HepG2 (cell line): ENCODE data around the gene SPTAN1. TPM values are rescaled to one million over a fixed set of nuclear protein-coding genes. Genes with fewer than 3 reads are reported as not detected.
A peak's percentile ranks its signal among the peaks of the same experiment; 100 is the strongest.

Experiments used
- ATAC-seq: fragments of 200-7000 bp; cut with Tn5 transposase; 3 replicates; pipeline ENCODE4 v1.9.1; 2020; ENCODE audit warnings: mild to moderate bottlenecking, moderate library complexity
- BruUV-seq: library from RNA; stranded (reverse); fragments of 400-500 nt; replicated peaks from 2 replicates; lab custom pipeline; 2021; lab: Mats Ljungman, UMichigan
- CTCF ChIA-PET: fragments of 300-600 bp; formaldehyde crosslinking; extraction: SDS; loops from one replicate; lab custom pipeline; 2021; ENCODE audit warnings: low total read pairs, inconsistent platforms, low intra/inter-chr PET ratio; lab: Yijun Ruan, JAX
- POLR2A ChIA-PET: fragments of 350-600 bp; sonication (Branson Sonifier 250); formaldehyde crosslinking; loops from one replicate; lab custom pipeline; 2020; ENCODE audit warnings: antibody characterized with exemption, inconsistent platforms; lab: Yijun Ruan, JAX
- DNase-seq: peaks from one replicate; pipeline ENCODE4 v3.0.0-alpha.2; 2015; ENCODE audit warnings: low spot score
- FAIRE-seq: peaks from 3 replicates; lab custom pipeline; 2011; peaks lifted over from hg19 to GRCh38; lab: Jason Lieb, UNC
- H2AFZ ChIP-seq: one replicate; pipeline ENCODE4 v1.6.1; 2011; ENCODE audit warnings: low read length, inconsistent platforms
- H3K27ac ChIP-seq: fragments of 300-600 bp; 3 replicates; pipeline ENCODE4 v1.8.0; 2011; ENCODE audit warnings: mixed run types, mild to moderate bottlenecking, mixed read lengths, low read length, inconsistent platforms; ENCODE audit not compliant: insufficient read depth; ENCODE audit errors: extremely low read length
- H3K27me3 ChIP-seq, 2 experiments: fragments of 200-600 bp in 1 of 2; 2 replicates in 1 of 2; 3 replicates in 1 of 2; pipeline versions ENCODE4 v1.6.0 to v1.8.0; 2011; ENCODE audit warnings: low read length in 2 of 2, mild to moderate bottlenecking in 2 of 2, moderate library complexity in 2 of 2, inconsistent platforms in 1 of 2; ENCODE audit not compliant: insufficient read depth in 2 of 2, control insufficient read depth in 1 of 2
- H3K36me3 ChIP-seq, 2 experiments: fragments of 200-600 bp in 1 of 2; replicated peaks in 1 of 2; 2 replicates in 1 of 2; 3 replicates in 1 of 2; pipeline versions ENCODE4 v1.5.1 to v1.8.0; 2011; ENCODE audit warnings: low read length in 2 of 2, inconsistent platforms in 1 of 2; ENCODE audit not compliant: insufficient read depth in 2 of 2, control insufficient read depth in 1 of 2
- H3K4me1 ChIP-seq: 2 replicates; pipeline ENCODE4 v1.5.1; 2012; ENCODE audit warnings: low read length, inconsistent platforms; ENCODE audit not compliant: insufficient read depth
- H3K4me2 ChIP-seq: 2 replicates; pipeline ENCODE4 v1.6.0; 2011; ENCODE audit warnings: low read depth, low read length, inconsistent platforms
- H3K4me3 ChIP-seq, 3 experiments: fragments of 200-600 bp in 1 of 3; sonication (generic), shearing (Covaris generic) in 1 of 3; replicated peaks in 1 of 3; 2 replicates each; pipeline ENCODE4 v1.5.1; 2011 to 2016; ENCODE audit warnings: low read length in 3 of 3, inconsistent platforms in 2 of 3, low read depth in 2 of 3, mild to moderate bottlenecking in 2 of 3, control low read depth in 1 of 3, mixed read lengths in 1 of 3; ENCODE audit not compliant: insufficient read depth in 1 of 3
- H3K79me2 ChIP-seq: one replicate; pipeline ENCODE4 v1.6.1; 2011; ENCODE audit warnings: low read length, inconsistent platforms; ENCODE audit not compliant: insufficient read depth
- H3K9ac ChIP-seq: 2 replicates; pipeline ENCODE4 v1.6.0; 2011; ENCODE audit warnings: mild to moderate bottlenecking, low read depth, low read length, inconsistent platforms; ENCODE audit not compliant: insufficient read depth
- H3K9me3 ChIP-seq: 2 replicates; pipeline ENCODE4 v1.5.1; 2012; ENCODE audit warnings: mild to moderate bottlenecking, low read length
- H4K20me1 ChIP-seq: 2 replicates; pipeline ENCODE4 v1.6.0; 2011; ENCODE audit warnings: inconsistent platforms, mild to moderate bottlenecking, low read length, moderate library complexity; ENCODE audit not compliant: insufficient read depth
- ARID5B ChIP-seq: IDR thresholded peaks from 2 replicates; pipeline ENCODE4 v1.4.0; 2020; ENCODE audit warnings: mild to moderate bottlenecking, missing genetic modification reagents
- DNMT1 ChIP-seq: sonication (generic); formaldehyde crosslinking; IDR thresholded peaks from 2 replicates; pipeline ENCODE4 v1.5.1; 2020; ENCODE audit warnings: mild to moderate bottlenecking, missing genetic modification reagents
- DNMT3B ChIP-seq: conservative IDR thresholded peaks from 2 replicates; pipeline ENCODE4 v1.6.1; 2016; ENCODE audit warnings: missing biosample characterization, control low read depth
- DZIP1 ChIP-seq: sonication (generic); formaldehyde crosslinking; IDR thresholded peaks from 2 replicates; pipeline ENCODE4 v1.5.0; 2020; ENCODE audit warnings: mild to moderate bottlenecking, missing genetic modification reagents
- HNRNPUL1 ChIP-seq: fragments of 200-400 bp; formaldehyde crosslinking; IDR thresholded peaks from 2 replicates; pipeline ENCODE4 v1.6.1; 2017; ENCODE audit warnings: low read depth, mild to moderate bottlenecking, low read length, moderate library complexity
- KDM2A ChIP-seq: sonication (generic); formaldehyde crosslinking; IDR thresholded peaks from 2 replicates; pipeline ENCODE4 v1.4.0; 2020; ENCODE audit warnings: low read depth, missing genetic modification reagents, borderline replicate concordance
- MAFF ChIP-seq: IDR thresholded peaks from 2 replicates; pipeline ENCODE4 v1.6.1; 2011; ENCODE audit warnings: low read depth, low read length, improper control_type of control experiment
- MAFK ChIP-seq, 2 experiments: IDR thresholded peaks in 1 of 2; conservative IDR thresholded peaks in 1 of 2; 2 replicates each; pipeline ENCODE4 v1.6.1; 2011; ENCODE audit warnings: improper control_type of control experiment in 2 of 2, low read length in 2 of 2
- ZFP36L1 ChIP-seq: sonication (generic); formaldehyde crosslinking; IDR thresholded peaks from 2 replicates; pipeline ENCODE4 v1.8.0; 2022; ENCODE audit warnings: mild to moderate bottlenecking, missing genetic modification reagents, moderate library complexity
- ZMYM2 ChIP-seq: sonication (generic); formaldehyde crosslinking; IDR thresholded peaks from 2 replicates; pipeline ENCODE4 v1.8.0; 2022; ENCODE audit warnings: mild to moderate bottlenecking, missing genetic modification reagents
- ZNF10 ChIP-seq: sonication (generic); formaldehyde crosslinking; IDR thresholded peaks from 2 replicates; pipeline ENCODE4 v1.4.0; 2020; ENCODE audit warnings: mild to moderate bottlenecking, low read depth, missing genetic modification reagents, borderline replicate concordance
- ZNF746 ChIP-seq: sonication (generic); formaldehyde crosslinking; IDR thresholded peaks from 2 replicates; pipeline ENCODE4 v1.8.0; 2022; ENCODE audit warnings: mild to moderate bottlenecking, missing genetic modification reagents
- WGBS: methylation state at CpG from one replicate; pipeline ENCODE4 v1.1.6; 2017; ENCODE audit warnings: low lambda C conversion rate; 5-methylcytosine and 5-hydroxymethylcytosine counted together
- in situ Hi-C: cut with HindIII; loops from 2 replicates; pipeline ENCODE4 v1.10.0; 2017; ENCODE audit warnings: low pct_unique_long_range_greater_than_20kb; ENCODE audit not compliant: extremely low pct_ligation_motif_present
- intact Hi-C: fragments of 100-400 bp; cut with micrococcal nuclease; formaldehyde crosslinking; loops from one replicate; pipeline ENCODE4 v1.10.0; 2022; ENCODE audit not compliant: unreplicated experiment
- polyA plus RNA-seq, 8 experiments: library from polyadenylated mRNA; depleted of rRNA in 3 of 8; stranded (reverse) in 7 of 8; unstranded in 1 of 8; fragments of >200 nt; fragmentation: Illumina TruSeq in 4 of 8; extraction: Trizol in 4 of 8; gene quantifications; 2 replicates each; pipeline versions ENCODE4 v1.2.1 to v1.2.3, GENCODE V29; 2011 to 2016; ENCODE audit warnings: low read depth in 4 of 8, missing spikeins in 1 of 8, mixed read lengths in 1 of 8; ENCODE audit not compliant: insufficient read depth in 1 of 8
- total RNA-seq, 5 experiments: library from RNA; depleted of rRNA; stranded (reverse); fragments of >200 nt; fragmentation: Illumina TruSeq; extraction: Trizol; gene quantifications; 2 replicates each; pipeline ENCODE4 v1.2.3, GENCODE V29; 2016; ENCODE audit warnings: low read depth in 1 of 5

SPTAN1 gene
- total and polyA plus RNA-seq, 2 of the 13 experiments (the other 11 are each of a cell fraction or from before 2014, with no cell fraction given) = 106 to 111 TPM

- Histone ChIP-seq H3K36me3 (no peaks in the 10 kb centered on the region), H3K9ac (no peak overlapping the region), H4K20me1 (no peaks in the 10 kb centered on the region), H3K4me3 (no peak overlapping the region), H3K79me2 (no peaks in the 10 kb centered on the region), H3K27me3 (no peaks in the 10 kb centered on the region), H3K4me1 (peaks cover 11% of the 10 kb centered on the region; the same call in 1 of the 2 replicates), H3K27ac (no peak overlapping the region), H2AFZ (no peak overlapping the region), H3K9me3 (no peaks in the 10 kb centered on the region), H3K4me2 (no peak overlapping the region)
- CTCF ChIA-PET = no interaction called here
- no peak for ATAC-seq
- no peak for DNase-seq
- 94% methylated on average over 4 of the region's 4 CpGs for WGBS
- TF ChIP-seq ZNF10 (CRISPR knock-in tag) (no peak), MAFF (peak; percentile 35; the same call in 1 of the 2 replicates), MAFK (conservative IDR thresholded peaks at IDR 0.05 in 1 of 2, IDR thresholded peaks at IDR 0.05 in 1 of 2; ENCODE audit: low read length in 2 of 2) (peak; percentile 37 to 66; a peak in 3 of 4 replicates)
- POLR2A ChIA-PET = interaction anchor here (1.3 kb wide), 1 partner anchor 9 kb away, joined by 5 read pairs; no protein-coding TSS in a partner anchor
- no TSS peak for BruUV-seq
- intact Hi-C loops = no loop called here
- no peak for FAIRE-seq
- in situ Hi-C loops = no loop called here
Observed at GRCh38 chr9:128675382-128675781, 123.0 kb downstream of the SPTAN1 start.

- H4K20me1 ChIP-seq = no peaks in the 10 kb centered on the region
- H3K9ac ChIP-seq = no peak overlapping the region
- whole genome bisulfite sequencing = 59% methylated on average over 10 of the region's 10 CpGs
- ATAC-seq (no peak), DNase-seq (no peak), FAIRE-seq (no peak)
- in situ Hi-C loops = no loop called here
- peak overlapping the region in 1 of 3 experiments; percentile 10; a peak in 1 of 6 replicates for H3K4me3 ChIP-seq
- peaks cover 11% of the 10 kb centered on the region; the same call in 1 of the 2 replicates for H3K4me1 ChIP-seq
- H3K27me3 ChIP-seq = no peaks in the 10 kb centered on the region
- peak overlapping the region; percentile 36; the same call in 1 of the 2 replicates for H3K4me2 ChIP-seq
- no peak overlapping the region for H2AFZ ChIP-seq
- BruUV-seq = no TSS peak
- ChIA-PET POLR2A (interaction anchor here (1.1 to 2.6 kb wide), 2 partner anchors 12 to 42 kb away, joined by 4 to 8 read pairs; no protein-coding TSS in a partner anchor), CTCF (no interaction called here)
- no peaks in the 10 kb centered on the region for H3K36me3 ChIP-seq
- no peaks in the 10 kb centered on the region for H3K79me2 ChIP-seq
- H3K27ac ChIP-seq = no peak overlapping the region
- intact Hi-C loops = no loop called here
- H3K9me3 ChIP-seq = no peaks in the 10 kb centered on the region
- TF ChIP-seq DNMT3B (CRISPR knock-in tag) = no peak
- no peak for TF ChIP-seq KDM2A (CRISPR knock-in tag)
- TF ChIP-seq ARID5B (CRISPR knock-in tag) = no peak
- TF ChIP-seq HNRNPUL1 = no peak
- TF ChIP-seq ZMYM2 (CRISPR knock-in tag) = no peak
- no peak for TF ChIP-seq DNMT1 (CRISPR knock-in tag)
- no peak for TF ChIP-seq ZFP36L1 (CRISPR knock-in tag)
- no peak for TF ChIP-seq DZIP1 (CRISPR knock-in tag)
- TF ChIP-seq ZNF746 (CRISPR knock-in tag) = no peak
Observed at GRCh38 chr9:128677794-128678193, 125.4 kb downstream of the SPTAN1 start.
